Spleen (tissue), 7 donors: ENCODE results near the gene SCFD2.

Source experiments
- POLR2A ChIP-seq, 3 donors: fragments of 450-650 bp; IDR thresholded peaks; one replicate each; pipeline ENCODE4 v1.5.1; 2017; ENCODE audit warnings: antibody characterized with exemption in 3 of 3, mild to moderate bottlenecking in 1 of 3
- TF ChIP-seq, protein P1 (sequence below), 11 experiments: fragments of 200-600 bp in 7 of 11; fragments of 450-650 bp in 4 of 11; sonication (generic) in 4 of 11; IDR thresholded peaks in 8 of 11; conservative IDR thresholded peaks in 3 of 11; 1 replicate in 7 of 11; 2 replicates in 4 of 11; pipeline versions ENCODE4 v1.4.0 to v1.8.0; 2016 to 2021; ENCODE audit warnings: antibody characterized with exemption in 11 of 11, inconsistent platforms in 4 of 11, mild to moderate bottlenecking in 1 of 11
- donor health status: DM: no; HTN: no; CAD: no; lungs with moderate emphysema.
- donor health status: DM: no; HTN: no; CAD: no.
- donor health status: DM: no; HTN: no; CAD: no.

DNA sequence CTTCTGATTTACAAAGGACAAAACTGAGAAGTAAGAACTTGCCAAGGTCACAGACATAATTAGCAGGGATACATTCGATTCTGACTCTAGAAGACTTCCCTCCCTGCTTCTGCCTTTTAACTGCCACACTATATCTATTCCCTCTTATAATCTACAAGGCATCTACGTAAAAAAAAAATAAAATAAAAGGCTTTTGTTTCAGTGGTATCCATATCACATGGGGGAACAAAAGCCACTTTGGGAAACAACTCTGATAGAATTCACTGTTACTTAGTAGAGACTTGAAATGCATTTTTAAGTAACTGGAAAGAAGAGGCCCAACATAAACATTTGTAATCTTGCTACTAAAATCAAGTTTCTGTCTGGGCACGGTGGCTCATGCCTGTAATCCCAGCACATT lies 247.2 kb downstream of the SCFD2 start:
- TF ChIP-seq, protein P1, sequence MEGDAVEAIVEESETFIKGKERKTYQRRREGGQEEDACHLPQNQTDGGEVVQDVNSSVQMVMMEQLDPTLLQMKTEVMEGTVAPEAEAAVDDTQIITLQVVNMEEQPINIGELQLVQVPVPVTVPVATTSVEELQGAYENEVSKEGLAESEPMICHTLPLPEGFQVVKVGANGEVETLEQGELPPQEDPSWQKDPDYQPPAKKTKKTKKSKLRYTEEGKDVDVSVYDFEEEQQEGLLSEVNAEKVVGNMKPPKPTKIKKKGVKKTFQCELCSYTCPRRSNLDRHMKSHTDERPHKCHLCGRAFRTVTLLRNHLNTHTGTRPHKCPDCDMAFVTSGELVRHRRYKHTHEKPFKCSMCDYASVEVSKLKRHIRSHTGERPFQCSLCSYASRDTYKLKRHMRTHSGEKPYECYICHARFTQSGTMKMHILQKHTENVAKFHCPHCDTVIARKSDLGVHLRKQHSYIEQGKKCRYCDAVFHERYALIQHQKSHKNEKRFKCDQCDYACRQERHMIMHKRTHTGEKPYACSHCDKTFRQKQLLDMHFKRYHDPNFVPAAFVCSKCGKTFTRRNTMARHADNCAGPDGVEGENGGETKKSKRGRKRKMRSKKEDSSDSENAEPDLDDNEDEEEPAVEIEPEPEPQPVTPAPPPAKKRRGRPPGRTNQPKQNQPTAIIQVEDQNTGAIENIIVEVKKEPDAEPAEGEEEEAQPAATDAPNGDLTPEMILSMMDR (IDR thresholded peaks at IDR 0.05 in 8 of 11, conservative IDR thresholded peaks at IDR 0.05 in 3 of 11): no peak
- no peak for TF ChIP-seq POLR2A (IDR thresholded peaks at IDR 0.05)
